ENCODE data around the gene SLC9A5. TPM values are rescaled to one million over a fixed set of nuclear protein-coding genes. Genes with fewer than 3 reads are reported as not detected.

Gene SLC9A5
- total RNA-seq, 3 donors from 2014 or later: 3.2 to 4.0 (median 3.6) TPM

GRCh38 chr16:67242138-67242730 lies 6.5 kb upstream of the SLC9A5 start:
- no peaks in the 10 kb centered on the region for H3K9me3 Mint-ChIP-seq
- H3K36me3 Mint-ChIP-seq (ENCODE audit: insufficient read depth): peaks cover 19% of the 10 kb centered on the region
- no peak for DNase-seq
- peaks cover 33% of the 10 kb centered on the region for H3K4me1 Mint-ChIP-seq (ENCODE audit: low read depth)
- ATAC-seq: no peak
- no peak overlapping the region for H3K4me3 Mint-ChIP-seq
- no peaks in the 10 kb centered on the region for H3K27me3 Mint-ChIP-seq (ENCODE audit: low read depth)

- ATAC-seq (no peak), DNase-seq (no peak)
- no peaks in the 10 kb centered on the region for H3K27me3 Mint-ChIP-seq (ENCODE audit: low read depth)
- no peaks in the 10 kb centered on the region for H3K9me3 Mint-ChIP-seq
- peaks cover 42% of the 10 kb centered on the region for H3K4me1 Mint-ChIP-seq (ENCODE audit: low read depth)
- no peak overlapping the region for H3K4me3 Mint-ChIP-seq
- H3K36me3 Mint-ChIP-seq (ENCODE audit: insufficient read depth): peaks cover 8% of the 10 kb centered on the region
Measured at GRCh38 chr16:67243481-67243880, 5.3 kb upstream of the SLC9A5 start.

- ATAC-seq (peak; percentile 69 to 71), DNase-seq (peak; percentile 73)
- Mint-ChIP-seq H3K9me3 (no peaks in the 10 kb centered on the region), H3K36me3 (ENCODE audit: insufficient read depth) (peaks cover 2% of the 10 kb centered on the region), H3K4me1 (ENCODE audit: low read depth) (peaks cover 47% of the 10 kb centered on the region), H3K4me3 (peak overlapping the region; percentile 90), H3K27me3 (ENCODE audit: low read depth) (no peaks in the 10 kb centered on the region)
Measured at GRCh38 chr16:67244387-67245185, 4.2 kb upstream of the SLC9A5 start.

GRCh38 chr16:67245186-67245585 lies 3.6 kb upstream of the SLC9A5 start:
- Mint-ChIP-seq H3K4me3 (peak overlapping the region; percentile 90), H3K4me1 (ENCODE audit: low read depth) (peaks cover 52% of the 10 kb centered on the region), H3K27me3 (ENCODE audit: low read depth) (peaks cover 4% of the 10 kb centered on the region), H3K36me3 (ENCODE audit: insufficient read depth) (no peaks in the 10 kb centered on the region), H3K9me3 (no peaks in the 10 kb centered on the region)
- ATAC-seq: no peak
- DNase-seq: no peak

GRCh38 chr16:67245674-67246080 lies 3.1 kb upstream of the SLC9A5 start:
- H3K27me3 Mint-ChIP-seq (ENCODE audit: low read depth): peaks cover 9% of the 10 kb centered on the region
- H3K4me3 Mint-ChIP-seq: peak overlapping the region; percentile 90
- H3K4me1 Mint-ChIP-seq (ENCODE audit: low read depth): peaks cover 54% of the 10 kb centered on the region
- H3K9me3 Mint-ChIP-seq: no peaks in the 10 kb centered on the region
- no peaks in the 10 kb centered on the region for H3K36me3 Mint-ChIP-seq (ENCODE audit: insufficient read depth)
- ATAC-seq (no peak), DNase-seq (no peak)

GRCh38 chr16:67246081-67246755 lies 2.6 kb upstream of the SLC9A5 start:
- no peaks in the 10 kb centered on the region for H3K36me3 Mint-ChIP-seq (ENCODE audit: insufficient read depth)
- no peaks in the 10 kb centered on the region for H3K9me3 Mint-ChIP-seq
- peak overlapping the region; percentile 90 for H3K4me3 Mint-ChIP-seq
- no peak for DNase-seq
- peaks cover 9% of the 10 kb centered on the region for H3K27me3 Mint-ChIP-seq (ENCODE audit: low read depth)
- peaks cover 52% of the 10 kb centered on the region for H3K4me1 Mint-ChIP-seq (ENCODE audit: low read depth)
- ATAC-seq: no peak

- Mint-ChIP-seq H3K27me3 (ENCODE audit: low read depth) (peaks cover 9% of the 10 kb centered on the region), H3K4me3 (peak overlapping the region; percentile 90), H3K4me1 (ENCODE audit: low read depth) (peaks cover 49% of the 10 kb centered on the region), H3K9me3 (no peaks in the 10 kb centered on the region), H3K36me3 (ENCODE audit: insufficient read depth) (no peaks in the 10 kb centered on the region)
- peak; percentile 32 for DNase-seq
- ATAC-seq: no peak
Measured at GRCh38 chr16:67246756-67247191, 2.0 kb upstream of the SLC9A5 start.

- DNase-seq (peak; percentile 94), ATAC-seq (peak; percentile 76 to 82)
- Mint-ChIP-seq H3K36me3 (ENCODE audit: insufficient read depth) (no peaks in the 10 kb centered on the region), H3K4me3 (peak within 1 kb of the TSS; percentile 90), H3K9me3 (no peaks in the 10 kb centered on the region), H3K4me1 (ENCODE audit: low read depth) (peaks cover 48% of the 10 kb centered on the region), H3K27me3 (ENCODE audit: low read depth) (peaks cover 9% of the 10 kb centered on the region)
Measured at GRCh38 chr16:67247192-67248072, 1.3 kb upstream of the SLC9A5 start, which contains the start of gene FHOD1. Gene FHOD1, minus strand, starts transcription at chr16:67247481. Its CDS starts 71 bp downstream, at chr16:67247410.

- ATAC-seq: no peak
- no peak for DNase-seq
- Mint-ChIP-seq H3K9me3 (no peaks in the 10 kb centered on the region), H3K36me3 (ENCODE audit: insufficient read depth) (no peaks in the 10 kb centered on the region), H3K4me1 (ENCODE audit: low read depth) (peaks cover 45% of the 10 kb centered on the region), H3K4me3 (peak overlapping the region; percentile 90), H3K27me3 (ENCODE audit: low read depth) (peaks cover 9% of the 10 kb centered on the region)
Measured at GRCh38 chr16:67248073-67248400, 742 bp upstream of the SLC9A5 start.

GRCh38 chr16:67249178-67250044 lies 632 bp downstream of the SLC9A5 start:
- H3K4me1 Mint-ChIP-seq (ENCODE audit: low read depth): peaks cover 36% of the 10 kb centered on the region
- no peak for DNase-seq

GRCh38 chr16:67250045-67250327 lies 1.2 kb downstream of the SLC9A5 start:
- no peak for DNase-seq
- no peak for ATAC-seq
- Mint-ChIP-seq H3K4me3 (peak overlapping the region; percentile 75), H3K4me1 (ENCODE audit: low read depth) (peaks cover 30% of the 10 kb centered on the region), H3K36me3 (ENCODE audit: insufficient read depth) (no peaks in the 10 kb centered on the region), H3K27me3 (ENCODE audit: low read depth) (peaks cover 9% of the 10 kb centered on the region), H3K9me3 (no peaks in the 10 kb centered on the region)

More at GRCh38 chr16:67249178-67250044, 632 bp downstream of the SLC9A5 start:
- Mint-ChIP-seq H3K36me3 (ENCODE audit: insufficient read depth) (no peaks in the 10 kb centered on the region), H3K9me3 (no peaks in the 10 kb centered on the region), H3K4me3 (peak overlapping the region; percentile 75), H3K27me3 (ENCODE audit: low read depth) (peaks cover 9% of the 10 kb centered on the region)
- no peak for ATAC-seq

GRCh38 chr16:67252609-67253497 lies 4.1 kb downstream of the SLC9A5 start:
- DNase-seq (no peak), ATAC-seq (no peak)
- peaks cover 18% of the 10 kb centered on the region for H3K4me1 Mint-ChIP-seq (ENCODE audit: low read depth)
- H3K9me3 Mint-ChIP-seq: no peaks in the 10 kb centered on the region
- no peak overlapping the region for H3K4me3 Mint-ChIP-seq
- no peaks in the 10 kb centered on the region for H3K36me3 Mint-ChIP-seq (ENCODE audit: insufficient read depth)
- peaks cover 18% of the 10 kb centered on the region for H3K27me3 Mint-ChIP-seq (ENCODE audit: low read depth)

All from activated T-cell treated with anti-CD3 and anti-CD28 coated beads, Interleukin-2, amount 50 U/mL, for 4 hours (primary cell).